ENCODE results near the gene WDR86.

DNA sequence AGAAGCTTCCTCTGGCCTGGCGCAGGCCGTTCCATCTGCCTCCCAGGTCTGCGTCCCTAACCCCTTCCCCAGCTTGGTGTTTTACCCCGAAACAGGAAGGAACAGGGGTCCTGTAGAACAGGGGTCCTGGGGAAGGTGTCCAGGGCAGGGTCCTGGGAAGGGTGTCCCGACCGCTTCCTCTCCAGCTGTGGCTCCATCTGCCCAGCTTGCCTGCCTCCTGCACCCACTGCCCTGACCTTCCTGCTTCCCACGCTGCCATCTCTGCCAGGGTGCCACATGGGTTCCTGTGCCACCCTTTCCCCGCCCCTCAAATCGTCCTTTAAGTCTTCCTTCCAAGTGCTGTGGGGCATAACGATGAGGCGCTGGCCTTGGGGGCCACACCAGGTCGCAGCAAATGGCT lies 32.4 kb downstream of the WDR86 start:
- TF ChIP-seq, protein P1, sequence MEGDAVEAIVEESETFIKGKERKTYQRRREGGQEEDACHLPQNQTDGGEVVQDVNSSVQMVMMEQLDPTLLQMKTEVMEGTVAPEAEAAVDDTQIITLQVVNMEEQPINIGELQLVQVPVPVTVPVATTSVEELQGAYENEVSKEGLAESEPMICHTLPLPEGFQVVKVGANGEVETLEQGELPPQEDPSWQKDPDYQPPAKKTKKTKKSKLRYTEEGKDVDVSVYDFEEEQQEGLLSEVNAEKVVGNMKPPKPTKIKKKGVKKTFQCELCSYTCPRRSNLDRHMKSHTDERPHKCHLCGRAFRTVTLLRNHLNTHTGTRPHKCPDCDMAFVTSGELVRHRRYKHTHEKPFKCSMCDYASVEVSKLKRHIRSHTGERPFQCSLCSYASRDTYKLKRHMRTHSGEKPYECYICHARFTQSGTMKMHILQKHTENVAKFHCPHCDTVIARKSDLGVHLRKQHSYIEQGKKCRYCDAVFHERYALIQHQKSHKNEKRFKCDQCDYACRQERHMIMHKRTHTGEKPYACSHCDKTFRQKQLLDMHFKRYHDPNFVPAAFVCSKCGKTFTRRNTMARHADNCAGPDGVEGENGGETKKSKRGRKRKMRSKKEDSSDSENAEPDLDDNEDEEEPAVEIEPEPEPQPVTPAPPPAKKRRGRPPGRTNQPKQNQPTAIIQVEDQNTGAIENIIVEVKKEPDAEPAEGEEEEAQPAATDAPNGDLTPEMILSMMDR (IDR thresholded peaks at IDR 0.05), result no peak
- TF ChIP-seq POLR2AphosphoS5 (IDR thresholded peaks at IDR 0.05) (no peak), POLR2A (IDR thresholded peaks at IDR 0.05; ENCODE audit: low read depth) (no peak), EP300 (IDR thresholded peaks at IDR 0.05) (no peak)

Measured in esophagus muscularis mucosa (tissue), 4 donors.